GM18498 (cell line): ENCODE results near the gene IGFL4.
"Not testable (repeated sequence)": the region's sequence is repeated elsewhere in the genome, so short reads cannot be mapped to it uniquely, and the experiment has no call there.

ENCODE experiments used
- ATAC-seq: cut with Tn5 transposase; IDR thresholded peaks from one replicate; pipeline ENCODE4 v1.9.1; 2021; ENCODE audit warnings: mild to moderate bottlenecking, moderate library complexity; ENCODE audit not compliant: unreplicated experiment

IGFL4 gene

DNA sequence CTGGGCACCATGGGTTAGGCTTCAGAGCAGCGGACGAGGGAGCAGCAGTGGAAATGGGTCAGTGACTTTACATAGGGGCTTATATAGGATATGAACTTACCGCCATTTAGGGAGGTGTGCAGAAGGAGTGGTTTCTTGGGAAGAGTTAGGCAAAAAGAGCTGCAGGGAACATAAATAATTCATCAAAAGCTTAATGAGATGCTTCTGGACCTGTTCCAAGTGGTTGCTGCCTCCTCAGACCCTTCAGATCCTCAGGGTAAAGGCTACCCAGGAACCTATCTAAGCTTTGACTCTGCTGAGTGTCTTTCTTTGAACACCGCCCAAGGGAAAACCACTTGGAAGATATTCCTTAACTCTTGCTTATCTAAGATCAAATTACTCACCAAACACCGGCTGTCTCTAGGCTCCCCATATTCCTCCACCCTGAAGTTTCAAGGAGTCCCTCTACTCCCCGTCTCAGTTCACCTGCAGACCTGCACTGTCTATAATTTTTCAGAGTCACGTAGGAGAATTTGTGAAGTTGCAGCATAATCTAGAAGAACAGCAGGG is at the start of gene IGFL4:
Gene IGFL4 (minus strand): TSS at position 51 of the 549 bp plus-strand sequence. CDS start 40 bp downstream, at position 11.
- ATAC-seq = no peak

DNA sequence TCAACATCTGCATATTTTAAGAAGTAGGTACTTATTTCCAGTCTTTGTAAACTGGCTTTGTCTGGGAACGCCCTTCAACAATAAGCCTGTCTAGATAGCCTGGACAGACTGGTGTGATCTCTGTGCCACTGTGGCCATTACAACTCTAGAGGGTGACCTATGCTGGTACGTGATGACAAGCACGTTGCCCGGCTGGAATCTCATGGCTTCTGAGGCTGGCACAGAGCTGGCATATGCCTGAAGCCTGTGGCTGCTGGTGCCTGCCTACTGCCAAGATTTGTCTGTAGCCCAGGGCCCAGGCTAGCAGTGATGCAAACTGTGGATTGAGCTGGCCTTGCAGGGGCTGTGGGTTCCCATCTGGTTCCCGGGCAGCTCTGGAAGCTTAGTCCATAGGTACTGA is 49.6 kb upstream of the IGFL4 start:
- no peak for ATAC-seq

DNA sequence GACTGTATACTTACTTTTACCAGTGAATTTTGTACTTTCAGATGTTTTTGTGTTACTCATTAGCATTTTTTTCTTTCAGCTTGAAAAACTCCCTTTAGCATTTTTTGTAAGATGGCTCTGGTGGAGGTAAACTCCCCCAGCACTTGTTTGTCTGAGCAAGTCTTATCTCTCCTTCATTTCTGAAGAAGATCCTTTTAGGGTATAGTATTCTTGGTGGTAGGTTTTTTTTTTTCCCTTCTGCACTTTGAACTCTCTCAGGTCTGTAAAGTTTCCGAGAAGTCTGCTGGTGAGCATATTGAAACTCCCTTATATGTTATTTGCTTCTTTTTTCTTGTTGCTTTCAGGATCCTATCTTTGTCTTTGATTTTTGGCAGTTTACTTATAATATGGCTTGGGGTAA is 48.6 kb upstream of the IGFL4 start:
- ATAC-seq = no peak

DNA sequence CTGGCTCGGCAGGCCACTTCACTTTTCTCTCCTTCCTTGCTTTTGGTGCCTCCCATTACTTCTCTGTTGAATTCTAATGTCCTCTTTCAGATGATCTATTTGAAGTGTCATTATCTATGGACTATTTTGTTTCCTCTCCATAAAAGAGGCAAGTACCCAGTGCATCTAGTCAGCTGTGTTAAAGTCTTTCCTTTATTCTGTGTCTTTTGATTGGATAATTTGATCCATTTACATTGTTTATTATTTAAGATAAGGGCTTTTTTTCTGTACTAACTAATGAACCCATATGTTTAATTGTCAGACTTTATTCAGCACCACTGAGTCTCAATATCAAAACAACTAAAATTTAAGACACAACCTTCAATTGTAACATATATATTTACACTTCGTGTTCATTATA is 47.3 kb upstream of the IGFL4 start:
- ATAC-seq = no peak

DNA sequence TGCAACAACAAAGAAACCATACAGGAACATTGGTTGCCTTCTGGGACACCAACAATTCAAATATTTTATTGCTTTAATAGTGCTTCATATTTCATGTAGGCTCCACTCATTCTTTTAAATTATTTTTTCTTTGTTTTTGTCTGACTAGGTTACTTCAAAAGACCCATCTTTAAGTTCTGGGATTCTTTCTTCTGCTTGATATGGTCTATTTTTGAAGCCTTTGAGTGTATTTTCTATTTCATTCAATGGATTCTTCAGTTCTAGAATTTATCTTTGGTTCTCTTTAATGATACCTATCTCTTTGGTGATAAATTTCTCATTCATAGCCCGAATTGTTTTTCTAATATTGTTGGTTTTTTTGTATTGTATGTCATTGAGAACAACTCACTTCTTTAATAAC is 45.1 kb upstream of the IGFL4 start:
- no peak for ATAC-seq

DNA sequence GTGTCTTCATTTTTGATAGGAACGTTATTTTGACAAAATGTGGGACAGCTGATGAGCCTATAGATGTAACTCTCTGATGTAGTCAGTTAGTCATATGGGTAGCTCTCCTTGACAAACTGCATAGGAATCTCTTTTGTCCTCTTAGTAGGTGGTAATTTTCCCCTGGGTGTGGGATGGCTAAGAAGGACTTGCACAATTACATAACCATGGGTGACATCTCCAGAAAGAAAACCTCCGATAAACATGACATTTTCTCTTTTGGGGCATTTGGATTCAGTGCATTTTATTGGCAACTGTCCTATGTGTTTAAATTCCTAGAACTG is 41.9 kb upstream of the IGFL4 start:
- ATAC-seq = no peak

DNA sequence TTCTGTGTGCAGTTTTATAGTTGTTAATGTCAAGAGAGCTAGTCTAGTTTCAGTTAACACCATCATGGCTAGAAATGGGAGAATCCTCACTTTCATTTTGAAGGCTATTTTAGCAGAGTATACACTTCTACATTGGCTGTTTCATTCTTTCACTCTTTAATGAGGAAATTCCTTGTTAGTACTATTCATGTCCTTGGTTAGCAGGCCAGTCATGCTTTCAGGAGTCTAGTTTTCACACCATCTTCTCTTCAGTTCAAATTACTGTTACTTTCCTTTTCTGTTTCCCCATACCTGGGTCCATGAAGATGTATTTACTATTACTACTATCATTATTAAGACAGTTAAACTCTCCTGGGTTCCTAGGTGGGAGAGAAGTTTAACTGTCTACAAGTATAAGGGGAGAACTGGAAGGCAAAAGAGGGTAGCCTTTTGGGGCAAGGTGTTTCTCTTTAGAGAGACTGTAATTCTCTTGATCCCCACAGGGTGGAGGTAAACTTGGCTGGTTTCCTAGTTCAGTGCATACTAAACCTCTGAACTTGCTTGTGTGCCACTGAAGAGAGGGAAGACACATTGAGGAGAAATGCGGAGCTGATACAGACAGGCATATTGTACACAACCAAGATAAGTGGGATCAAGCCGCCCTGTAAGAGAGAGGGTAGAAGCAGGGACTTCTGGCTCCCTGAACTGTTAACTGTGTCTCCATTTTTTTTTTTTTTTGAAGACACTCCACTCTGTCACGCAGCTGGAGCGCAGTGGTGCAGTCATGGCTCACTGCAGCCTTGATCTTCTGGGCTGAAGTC is 41.3 kb upstream of the IGFL4 start:
- ATAC-seq = no peak

DNA sequence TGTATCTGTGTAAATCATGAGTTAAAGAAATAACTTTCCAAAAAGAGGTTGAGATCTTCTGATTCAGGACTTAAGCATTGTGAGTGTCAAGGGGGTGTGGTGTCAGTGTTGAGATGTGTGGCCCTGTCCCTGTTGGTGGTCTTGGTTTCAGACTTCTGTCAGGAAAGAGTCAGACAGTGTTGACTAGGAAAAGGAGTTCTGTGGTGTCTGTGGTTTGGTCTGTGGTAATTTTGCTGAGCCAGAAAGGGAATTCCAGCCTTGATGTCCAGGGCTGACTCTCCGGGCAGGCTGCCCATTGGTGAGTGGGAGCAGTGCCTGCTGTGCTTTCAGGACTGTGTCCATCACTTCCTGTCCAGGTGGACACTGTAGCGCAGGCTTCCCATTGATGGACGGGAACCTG is 39.8 kb upstream of the IGFL4 start:
- no peak for ATAC-seq

DNA sequence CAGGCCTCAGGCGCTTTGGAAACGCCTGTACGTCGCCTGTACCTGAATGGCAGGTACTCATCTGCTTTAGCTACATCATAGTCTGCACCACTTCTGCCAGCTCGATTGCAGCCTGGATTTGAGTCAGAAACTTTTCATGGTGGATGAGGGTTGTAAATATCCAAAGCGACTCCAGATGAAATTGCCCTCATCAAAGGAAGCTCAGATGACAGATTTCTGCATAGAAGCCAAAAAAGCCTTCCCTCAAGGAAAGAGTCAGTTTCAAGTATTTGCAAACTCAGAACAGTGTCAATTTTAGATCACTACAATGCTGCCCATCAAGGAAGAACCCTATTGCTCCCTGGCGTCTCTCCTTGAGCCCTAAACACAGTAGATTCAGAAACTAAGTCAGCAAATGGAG is 38.8 kb upstream of the IGFL4 start:
- no peak for ATAC-seq

DNA sequence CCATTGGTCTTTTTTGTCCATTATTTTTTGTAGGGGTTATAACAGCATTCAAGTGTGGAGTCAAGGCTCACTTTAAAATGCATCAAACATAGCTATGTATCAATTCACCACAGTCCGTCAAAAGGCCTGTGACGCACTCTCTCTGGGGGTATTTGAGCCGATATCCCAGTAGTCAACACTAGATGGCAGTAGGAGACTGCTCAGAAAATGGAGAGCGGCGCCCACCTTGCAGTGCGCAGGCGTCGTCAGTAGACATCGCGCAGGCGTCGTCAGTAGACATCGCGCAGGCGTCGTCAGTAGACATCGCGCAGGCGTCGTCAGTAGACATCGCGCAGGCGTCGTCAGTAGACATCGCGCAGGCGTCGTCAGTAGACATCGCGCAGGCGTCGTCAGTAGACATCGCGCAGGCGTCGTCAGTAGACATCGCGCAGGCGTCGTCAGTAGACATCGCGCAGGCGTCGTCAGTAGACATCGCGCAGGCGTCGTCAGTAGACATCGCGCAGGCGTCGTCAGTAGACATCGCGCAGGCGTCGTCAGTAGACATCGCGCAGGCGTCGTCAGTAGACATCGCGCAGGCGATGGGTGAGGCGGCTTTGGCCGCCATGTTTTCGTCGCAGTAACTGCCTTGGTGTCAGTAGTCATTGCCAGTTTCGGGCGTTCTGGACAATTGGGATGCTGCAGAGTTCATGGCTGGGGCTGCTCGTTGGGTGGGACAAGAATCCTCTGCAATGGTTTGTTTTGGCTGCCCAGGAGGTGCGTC is 38.0 kb upstream of the IGFL4 start:
- ATAC-seq = not testable (repeated sequence)

DNA sequence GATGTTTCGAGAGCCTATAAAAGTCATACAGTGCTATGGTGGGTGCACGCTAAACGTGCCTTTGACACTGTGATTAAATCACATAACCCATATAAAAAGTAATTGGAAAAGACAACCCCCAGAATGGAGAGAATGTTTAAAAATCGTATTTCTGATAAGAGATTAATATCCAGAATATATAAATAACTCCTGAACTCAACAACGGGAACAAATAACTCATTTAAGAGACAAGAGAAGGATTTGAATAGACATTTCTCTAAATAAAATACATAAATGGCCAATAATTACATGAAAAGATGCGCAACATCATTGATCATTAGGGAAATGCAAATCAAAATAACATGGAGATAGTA is 37.0 kb upstream of the IGFL4 start:
- no peak for ATAC-seq

DNA sequence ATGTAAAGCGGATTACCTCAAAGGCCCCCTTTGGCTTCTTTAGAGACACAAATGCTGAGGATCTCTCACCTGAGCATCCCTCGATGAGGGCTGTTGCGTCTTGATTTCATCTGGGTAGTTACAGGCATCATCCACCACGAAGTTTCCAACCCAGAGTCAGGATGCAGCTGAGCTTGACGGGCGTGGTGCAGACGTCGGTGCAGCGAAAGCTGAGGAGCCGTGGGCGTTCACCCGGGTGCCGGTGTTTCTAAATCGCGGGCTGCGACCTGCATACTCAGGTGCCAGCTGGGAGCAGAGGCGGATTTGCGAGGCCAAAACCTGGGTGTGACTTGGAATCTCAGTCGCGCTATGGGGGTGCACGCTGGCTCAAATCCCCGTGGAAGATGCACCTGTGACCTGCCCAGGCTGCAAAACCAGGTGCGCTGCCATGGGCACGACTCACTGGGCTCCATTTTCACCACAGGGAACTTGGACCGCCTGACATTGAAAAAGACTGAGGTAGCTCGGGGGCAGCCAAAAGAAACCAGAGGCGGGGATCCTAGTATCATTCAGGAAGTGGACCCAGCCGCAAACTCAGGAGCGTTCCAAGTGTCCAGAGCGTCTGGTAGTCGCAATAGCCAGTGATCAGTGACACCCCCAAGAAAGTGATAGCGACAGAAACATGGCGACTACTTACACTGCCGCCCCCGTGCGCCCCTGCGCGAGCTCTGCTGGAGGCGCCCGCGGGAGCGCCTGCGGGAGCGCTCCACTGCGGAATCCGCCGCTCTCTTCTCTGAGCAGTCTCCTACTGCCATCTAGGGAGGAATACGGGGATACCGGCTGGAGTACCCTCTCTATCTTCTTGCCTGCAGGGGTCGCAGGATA is 36.4 kb upstream of the IGFL4 start:
- ATAC-seq = no peak

DNA sequence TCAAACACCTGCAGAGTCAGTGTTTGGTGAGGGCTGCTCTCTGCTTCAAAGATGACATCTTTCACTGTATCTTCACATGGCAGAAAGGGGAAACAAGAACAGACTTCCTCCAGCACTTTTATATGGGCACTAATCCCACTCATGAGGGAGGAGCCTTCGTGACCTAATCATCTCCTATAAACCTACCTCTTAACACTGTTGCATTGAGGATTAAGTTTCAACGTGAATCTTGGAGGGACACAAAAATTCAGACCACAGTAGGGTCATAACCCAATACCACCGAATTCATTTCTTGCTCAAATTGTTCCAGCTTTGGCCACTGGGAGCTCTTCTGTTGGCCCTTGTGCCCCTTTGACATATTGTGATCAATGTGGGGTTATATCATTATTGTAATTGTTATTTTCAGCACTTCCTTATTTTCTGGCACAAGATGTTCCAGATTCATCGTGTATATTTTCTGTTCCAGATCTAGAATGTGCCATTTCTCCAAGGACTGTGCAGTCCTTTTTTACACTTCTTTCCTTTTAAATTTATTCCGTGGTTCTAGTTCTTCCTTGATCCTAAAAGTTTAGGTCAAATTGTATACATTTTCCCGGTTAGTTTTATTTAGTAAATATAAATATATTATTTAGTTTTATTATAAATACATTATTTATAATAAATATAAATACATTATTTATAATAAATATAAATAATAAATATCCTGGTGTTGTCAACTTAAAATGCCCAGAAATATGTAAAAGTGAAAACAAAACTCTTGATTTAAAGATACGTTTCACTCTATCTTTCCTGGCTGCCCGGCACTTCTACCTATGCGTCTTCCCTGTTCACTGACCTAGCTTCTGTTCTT is 35.5 kb upstream of the IGFL4 start:
- no peak for ATAC-seq

DNA sequence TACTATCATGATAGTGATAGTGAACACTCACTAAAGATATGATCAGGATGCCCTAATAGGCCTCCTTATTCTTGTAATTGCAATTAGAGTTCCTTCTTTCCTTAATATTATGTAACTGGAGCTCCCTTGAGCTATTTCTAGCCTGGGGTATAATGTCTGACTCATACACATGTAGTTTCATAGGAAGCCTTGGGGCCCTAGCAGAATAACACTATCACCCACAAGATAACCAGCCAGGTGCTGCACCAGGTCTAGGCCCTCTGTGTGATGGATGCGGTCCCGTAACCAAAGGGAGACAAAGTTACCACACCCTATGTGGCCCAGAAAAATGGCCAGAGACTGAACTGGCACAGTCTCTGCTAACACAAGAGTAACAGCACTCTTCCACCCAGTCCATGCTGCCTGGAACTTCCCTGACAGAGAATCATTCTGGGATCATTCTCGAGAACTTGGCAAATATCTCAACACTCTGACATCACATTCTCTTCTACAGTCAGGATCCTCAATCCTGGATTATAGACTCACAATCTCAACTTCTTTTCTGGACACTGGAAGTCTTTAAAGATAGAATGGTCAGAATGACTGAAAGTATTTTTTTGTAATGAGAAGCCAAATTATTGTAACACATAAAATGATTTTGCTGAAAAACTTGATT is 32.6 kb upstream of the IGFL4 start:
- ATAC-seq = no peak

DNA sequence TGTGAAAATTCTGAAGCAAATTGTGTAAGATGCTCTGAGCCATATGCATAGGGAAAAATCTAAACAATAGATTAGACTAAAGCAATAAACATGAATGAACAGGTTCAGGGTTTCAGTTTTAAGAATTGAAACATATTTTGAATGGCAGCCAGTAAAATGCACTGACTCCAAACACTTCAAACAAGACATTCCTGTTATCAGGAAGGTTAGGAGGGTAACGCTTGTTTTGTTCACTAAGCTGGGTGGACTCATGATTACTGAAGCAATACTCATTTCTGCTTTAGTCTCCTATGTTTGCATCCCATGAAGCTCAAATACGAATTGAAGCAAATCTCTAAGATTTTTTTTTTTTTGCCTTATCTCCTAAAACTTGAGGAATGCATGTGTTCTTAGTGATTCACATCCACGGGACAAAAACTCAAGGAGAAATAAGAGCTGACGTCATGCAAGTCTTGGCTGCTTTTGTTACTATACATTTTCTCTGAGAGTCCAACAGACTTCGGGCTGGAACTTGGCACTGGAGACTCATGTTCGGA is 29.1 kb upstream of the IGFL4 start:
- no peak for ATAC-seq

DNA sequence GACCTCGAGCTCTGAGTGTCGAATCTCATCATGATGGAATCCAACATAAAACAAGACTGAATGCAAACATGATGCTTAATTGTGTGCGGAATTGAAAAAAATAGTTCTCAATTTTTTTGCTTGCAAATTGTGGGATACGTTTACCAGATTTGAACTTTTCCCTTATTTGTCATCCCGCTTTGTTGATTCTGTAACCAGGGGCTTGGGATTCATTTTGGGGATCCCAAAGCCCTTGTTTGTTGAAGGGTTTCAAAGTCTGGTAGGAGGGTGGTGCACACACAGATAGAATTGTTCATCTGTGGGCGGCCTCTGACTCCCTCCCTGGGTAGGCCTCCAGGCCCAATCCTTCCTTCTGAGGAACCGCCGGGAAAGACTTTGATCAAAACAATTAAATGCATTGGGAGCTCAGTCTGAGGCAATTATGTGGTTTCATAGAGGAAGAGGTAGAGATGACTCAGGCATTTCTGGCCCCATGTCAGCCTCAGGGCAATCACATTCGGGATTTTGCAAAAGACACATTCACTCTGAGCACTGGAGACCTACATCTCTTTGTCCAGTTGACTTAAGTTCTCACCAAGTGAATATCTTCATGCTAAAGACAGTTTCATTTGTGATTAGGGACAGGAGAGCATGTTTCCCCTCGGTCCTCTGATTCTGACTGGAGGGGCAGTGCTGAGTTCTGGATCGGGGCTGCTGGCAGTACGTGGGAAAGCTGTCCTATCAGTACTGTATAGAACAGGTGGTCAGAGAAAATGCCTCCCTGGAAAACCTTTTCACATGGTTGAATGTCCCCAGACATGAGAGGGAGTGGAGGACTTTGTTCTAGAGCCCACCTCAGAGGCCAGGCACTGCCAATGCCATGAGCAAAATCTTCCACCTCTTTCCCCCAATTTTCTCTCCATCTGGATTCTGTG is 27.8 kb upstream of the IGFL4 start:
- ATAC-seq = no peak

DNA sequence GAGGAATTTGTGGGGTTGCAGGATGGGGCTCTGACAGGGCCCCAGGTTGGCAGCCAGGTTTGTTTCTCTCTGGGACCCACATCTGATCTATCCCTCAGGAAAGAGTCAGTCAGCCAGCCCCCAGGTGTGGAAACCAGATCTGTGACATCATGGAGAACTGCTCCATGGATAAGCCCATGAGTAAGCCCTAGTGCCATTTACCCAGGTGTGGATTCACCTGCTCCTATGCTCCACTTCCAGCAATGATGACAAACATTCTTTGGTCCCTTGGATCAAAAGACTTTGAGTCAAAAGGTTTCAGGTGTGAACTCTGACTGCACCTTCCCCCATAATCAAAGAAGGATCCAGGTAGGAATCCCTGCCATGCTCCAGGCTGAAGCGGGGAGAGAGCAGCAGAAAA is 26.9 kb upstream of the IGFL4 start:
- ATAC-seq = no peak

DNA sequence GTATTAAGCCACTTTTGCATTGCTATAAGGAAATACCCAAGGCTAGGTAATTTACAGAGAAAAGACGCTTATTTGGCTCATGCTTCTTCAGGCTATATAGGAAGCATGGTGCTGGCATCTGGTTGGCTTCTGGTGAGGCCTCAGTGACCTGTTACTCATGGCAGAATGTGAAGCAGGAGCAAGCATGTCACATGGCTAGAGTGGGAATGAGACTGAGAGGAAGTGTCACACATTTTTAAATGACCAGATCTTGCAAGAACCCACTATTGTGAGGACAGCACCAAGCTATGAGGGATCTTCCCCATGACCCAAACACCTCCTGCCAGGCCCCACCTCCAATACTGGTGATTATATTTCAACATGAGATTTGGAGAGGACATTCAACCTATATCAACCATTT is 25.7 kb upstream of the IGFL4 start:
- ATAC-seq = no peak
